Hematopoietic multipotent progenitor cell treated with erythropoietin and hydrocortisone succinate and interleukin-3 and kit ligand, for 17 days (in vitro differentiated cells): ENCODE data around the gene PNPLA6.

ENCODE experiments used
- DNase-seq: peaks from one replicate; pipeline ENCODE4 v3.0.0-alpha.2; 2015; ENCODE audit warnings: low spot score

PNPLA6 gene

DNA sequence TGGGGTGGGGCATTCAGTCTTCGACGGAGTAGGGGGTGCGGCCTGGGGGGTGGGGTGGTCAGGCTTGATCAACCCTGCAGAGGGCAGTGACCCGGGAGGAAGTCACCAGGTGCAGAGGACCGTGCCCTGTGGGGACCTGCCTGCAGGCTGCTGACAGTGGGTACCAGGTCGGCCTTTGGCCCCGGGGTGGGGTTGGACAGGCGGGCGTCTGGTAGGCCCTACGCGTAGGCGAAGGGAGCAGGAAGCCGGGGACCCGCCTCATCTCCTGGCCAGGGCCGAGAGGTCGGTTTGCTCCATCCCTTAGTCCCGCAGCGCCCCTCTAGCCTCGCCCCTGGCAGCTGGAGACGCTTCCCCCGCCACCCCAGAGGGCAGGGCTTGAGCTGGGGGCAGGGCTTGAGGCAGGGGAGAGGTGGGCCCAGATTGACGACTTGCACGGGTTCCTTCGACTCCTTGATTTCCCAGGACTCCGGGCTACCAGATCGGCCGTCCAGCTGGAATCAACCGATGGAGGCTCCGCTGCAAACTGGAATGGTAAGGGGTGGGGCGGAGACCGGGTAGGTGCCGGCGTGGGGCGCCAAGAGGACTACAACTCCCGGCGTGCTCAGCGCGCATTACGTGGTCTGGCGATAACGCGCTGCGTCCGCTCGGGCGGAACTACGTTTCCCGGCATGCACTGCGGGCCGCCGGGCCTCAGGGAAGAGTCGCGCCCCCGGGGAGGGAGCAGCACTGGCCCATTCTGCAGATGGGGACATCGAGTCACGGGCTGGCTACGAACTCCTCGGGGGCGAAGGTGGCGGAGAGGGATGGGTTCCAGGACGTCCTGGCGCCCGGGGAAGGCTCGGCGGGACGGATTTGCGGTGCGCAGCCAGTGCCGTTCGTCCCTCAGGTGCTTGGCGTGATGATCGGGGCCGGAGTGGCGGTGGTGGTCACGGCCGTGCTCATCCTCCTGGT, at the start of gene PNPLA6:
TSS of gene PNPLA6 (plus strand) at position 671 of the 951 bp plus-strand sequence. CDS start at position 743, 72 bp downstream.
- peak; percentile 96 for DNase-seq

- DNase-seq: no peak
These were observed 48.6 kb upstream of the PNPLA6 start for GRCh38 chr19:7486923-7487322.

GRCh38 chr19:7488736-7489353, 46.7 kb upstream of the PNPLA6 start, which contains the start of gene PEX11G:
Gene PEX11G, minus strand, starts transcription at chr19:7489035. Its CDS starts 25 bp downstream, at chr19:7489010.
- DNase-seq: peak; percentile 93

GRCh38 chr19:7489609-7490044, 45.9 kb upstream of the PNPLA6 start:
- DNase-seq: no peak

DNA sequence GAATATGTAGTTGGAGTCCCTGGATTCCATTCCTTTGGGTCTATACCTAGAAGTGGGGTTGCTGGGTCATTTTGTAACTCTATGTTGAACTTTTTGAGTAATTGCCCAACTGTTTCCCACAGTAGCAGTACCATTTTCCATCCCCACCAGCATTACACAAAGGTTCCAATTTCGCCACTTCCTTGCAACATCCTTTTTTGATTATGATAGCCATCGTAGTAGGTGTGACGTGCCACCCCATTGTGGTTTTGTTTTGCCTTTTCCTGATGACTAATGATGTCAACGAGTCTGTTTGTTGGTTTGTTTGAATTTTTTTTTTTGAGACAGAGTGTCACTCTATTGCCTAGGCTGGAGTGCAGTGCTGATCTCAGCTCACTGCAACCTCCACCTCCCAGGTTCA, 43.4 kb upstream of the PNPLA6 start:
- DNase-seq: no peak

DNA sequence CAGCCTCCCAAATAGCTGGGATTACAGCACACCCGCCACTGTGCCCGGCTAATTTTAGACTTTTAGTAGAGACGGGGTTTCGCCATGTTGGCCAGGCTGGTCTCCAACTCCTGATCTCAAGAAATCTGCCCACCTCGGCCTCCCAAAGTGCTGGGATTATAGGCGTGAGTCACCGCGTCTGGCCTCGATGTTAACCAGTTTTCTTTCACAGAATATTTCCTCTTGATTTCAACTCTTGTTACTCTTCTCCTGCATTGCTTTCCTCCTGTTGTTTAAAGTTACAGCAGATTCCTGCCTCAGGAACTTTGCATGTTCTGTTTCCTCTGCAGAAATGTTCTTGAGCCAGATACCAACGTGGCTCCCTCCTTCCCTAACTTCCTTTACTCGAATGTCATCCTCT, 43.0 kb upstream of the PNPLA6 start:
- DNase-seq: no peak

GRCh38 chr19:7494416-7495098, 41.0 kb upstream of the PNPLA6 start:
- no peak for DNase-seq

DNA sequence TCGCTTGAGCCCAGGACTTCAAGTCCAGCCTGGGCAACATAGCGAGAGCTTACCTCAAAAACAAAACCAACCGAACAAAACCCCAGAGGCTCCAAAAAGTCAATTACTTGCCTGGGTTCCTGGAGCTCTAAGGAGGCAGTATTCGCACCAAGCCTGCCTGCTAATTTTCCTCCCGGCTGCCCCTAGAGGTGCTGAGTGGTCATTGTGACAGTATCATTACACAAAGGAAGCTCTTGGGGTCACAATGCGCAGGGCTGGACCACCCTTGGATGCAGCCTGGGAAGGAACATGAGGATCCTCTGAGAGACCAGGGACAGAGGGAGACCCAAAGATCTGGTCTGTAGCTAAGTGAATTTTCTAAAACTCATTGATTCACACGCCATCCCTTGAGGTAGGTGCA, 38.2 kb upstream of the PNPLA6 start:
- DNase-seq: no peak

- no peak for DNase-seq
These were observed 34.6 kb upstream of the PNPLA6 start for GRCh38 chr19:7500811-7501450.

GRCh38 chr19:7502552-7502951, 33.0 kb upstream of the PNPLA6 start:
- no peak for DNase-seq

DNA sequence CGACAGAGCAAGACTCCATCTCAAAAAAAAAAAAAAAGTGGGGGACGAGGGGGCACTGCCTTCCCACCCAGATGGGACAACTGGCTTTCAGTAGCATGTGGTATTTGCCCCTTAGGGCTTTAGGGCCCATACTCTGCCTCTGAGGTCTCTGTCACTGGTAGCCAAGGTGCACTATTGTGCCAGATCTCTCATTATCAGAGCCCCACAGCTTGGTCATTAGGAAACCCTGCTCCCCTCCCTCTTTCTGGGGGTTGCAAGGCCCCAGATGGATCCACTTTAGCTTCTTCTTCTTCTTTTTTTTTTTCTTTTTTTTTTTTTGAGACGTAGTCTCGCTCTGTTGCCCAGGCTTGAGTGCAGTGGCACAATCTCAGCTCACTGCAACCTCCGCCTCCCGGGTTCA, 30.8 kb upstream of the PNPLA6 start:
- peak; percentile 26 for DNase-seq

DNA sequence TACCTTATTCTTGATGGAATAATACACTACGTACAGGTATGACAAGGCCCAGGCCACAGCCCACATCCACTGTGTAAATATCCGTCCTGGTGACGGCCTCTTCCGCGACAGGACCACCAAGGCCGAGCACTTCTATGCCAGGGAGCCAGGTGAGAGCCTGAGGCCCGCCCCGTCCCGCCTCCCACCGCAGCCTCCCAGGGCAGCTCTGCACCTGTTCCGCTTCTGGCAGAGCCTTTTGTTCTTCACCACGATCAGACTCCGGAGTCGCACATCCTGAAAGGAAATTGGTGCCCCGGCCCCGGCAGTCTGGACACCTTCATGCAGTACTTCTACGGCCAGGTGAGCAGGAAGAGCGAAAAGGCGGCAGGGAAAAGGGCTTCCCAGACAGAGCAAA, 30.2 kb upstream of the PNPLA6 start:
- DNase-seq: no peak

DNA sequence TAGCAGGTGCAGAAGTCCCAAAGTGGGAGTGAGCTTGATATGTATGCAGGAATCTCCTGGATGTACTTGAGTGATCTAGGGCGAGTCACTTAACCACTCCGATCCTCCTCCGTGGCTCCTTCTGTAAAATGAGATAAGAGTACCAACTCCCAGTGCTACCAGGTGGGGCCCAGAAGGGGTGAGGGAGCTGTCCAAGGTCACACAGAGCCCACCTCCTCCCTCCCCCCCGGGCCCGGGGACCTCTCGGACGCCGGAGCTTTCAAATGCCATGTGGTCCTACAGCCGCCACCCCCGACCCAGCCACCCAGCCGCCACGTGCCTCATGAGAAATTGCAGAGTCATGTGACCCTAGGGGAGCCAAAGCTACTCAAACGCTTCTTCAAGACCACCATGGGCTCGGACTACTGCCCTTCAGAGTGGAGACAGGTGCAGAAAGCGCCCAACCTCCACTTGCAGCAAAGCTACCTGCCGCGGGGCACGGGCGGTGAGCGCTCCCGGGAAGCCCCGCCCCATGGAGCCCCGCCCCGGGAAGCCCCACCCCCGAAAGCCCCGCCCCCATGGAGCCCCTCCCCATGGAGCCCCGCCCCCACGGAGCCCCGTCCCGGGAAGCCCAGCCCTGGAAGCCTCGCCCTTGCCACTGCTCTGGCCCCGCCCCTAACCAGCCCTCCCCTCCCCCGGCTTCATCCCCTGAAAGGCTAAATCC, 29.7 kb upstream of the PNPLA6 start:
- DNase-seq: peak; percentile 62

GRCh38 chr19:7506385-7507328, 28.9 kb upstream of the PNPLA6 start:
- peak; percentile 88 for DNase-seq

DNA sequence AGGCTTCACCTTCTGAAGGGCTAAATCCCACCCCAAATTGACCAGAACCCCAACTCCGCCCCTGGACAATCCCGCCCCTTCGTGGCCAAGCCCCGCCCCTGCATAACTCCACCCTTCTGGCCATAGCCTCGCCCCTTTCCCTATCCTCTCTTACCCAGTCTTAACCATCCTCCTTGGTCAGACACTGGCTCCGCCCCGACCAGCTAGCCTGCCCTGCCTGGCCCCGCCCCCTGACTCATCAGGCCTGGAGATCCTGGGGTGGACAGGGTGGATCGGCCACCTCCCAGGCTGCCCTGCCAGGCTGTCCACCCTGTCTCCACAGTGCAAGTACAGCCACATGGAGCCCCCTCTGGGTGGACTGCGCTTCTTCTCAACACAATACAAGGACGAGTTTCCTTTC, 27.6 kb upstream of the PNPLA6 start:
- DNase-seq: peak; percentile 88

DNA sequence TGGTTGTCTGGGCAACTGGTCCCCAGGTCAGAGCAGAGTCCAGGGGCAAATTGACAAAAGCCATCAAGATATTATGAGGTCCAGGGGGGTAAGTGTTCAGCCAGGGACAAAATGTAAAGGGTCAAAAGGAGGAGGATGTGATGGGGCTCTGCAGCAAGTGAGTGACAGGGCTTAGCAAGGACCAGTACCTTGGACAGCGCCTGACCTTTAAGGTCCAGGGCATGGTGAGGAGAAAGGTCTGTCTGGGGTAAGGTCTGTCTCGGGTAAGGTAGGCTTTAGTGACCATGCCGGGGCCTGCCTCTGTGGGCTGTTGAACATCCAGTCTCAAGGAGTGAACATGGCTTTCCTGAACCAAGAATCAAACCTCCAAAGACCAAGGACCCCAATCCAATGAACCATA, 25.9 kb upstream of the PNPLA6 start:
- no peak for DNase-seq

- DNase-seq: no peak
These were observed 23.1 kb upstream of the PNPLA6 start for GRCh38 chr19:7512400-7512851.

DNA sequence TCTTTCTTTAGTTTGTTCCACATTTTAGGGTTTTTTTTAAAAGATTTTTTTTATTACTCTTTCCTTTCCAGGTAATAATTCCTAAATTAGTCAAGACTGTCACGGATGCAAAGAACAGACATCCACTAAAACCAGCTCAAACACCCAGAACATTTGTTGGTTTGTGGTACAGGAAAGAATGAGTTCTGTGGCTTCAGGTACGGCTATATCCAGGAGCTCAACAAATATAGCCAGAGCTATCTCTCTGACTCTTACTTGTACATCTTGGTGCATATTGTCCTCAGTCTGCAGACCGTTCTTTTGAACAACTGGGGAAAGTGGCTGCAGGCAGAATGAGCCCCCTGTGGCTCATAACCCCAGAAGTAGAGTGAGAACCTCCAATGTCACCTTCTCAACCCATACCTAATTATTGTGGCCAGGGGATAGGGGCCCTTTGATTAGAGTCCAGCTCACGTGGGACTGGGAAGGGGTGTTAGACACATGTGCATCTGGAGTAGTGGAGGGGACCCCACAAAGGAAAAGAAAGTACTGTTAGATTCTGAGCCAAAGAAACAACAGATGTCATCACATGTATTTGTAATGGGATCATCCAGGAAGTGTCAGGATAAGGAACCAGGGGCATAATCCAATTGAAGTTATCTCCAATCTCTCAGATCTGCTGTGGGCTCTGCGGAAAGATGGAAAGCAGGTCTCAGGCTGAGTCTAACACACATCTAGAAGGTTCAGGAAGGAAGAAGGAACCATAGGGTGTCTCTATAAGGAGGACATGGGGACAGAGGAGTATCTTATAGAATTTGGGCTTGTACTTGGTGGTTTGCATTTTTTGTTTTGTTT, 21.5 kb upstream of the PNPLA6 start:
- no peak for DNase-seq

DNA sequence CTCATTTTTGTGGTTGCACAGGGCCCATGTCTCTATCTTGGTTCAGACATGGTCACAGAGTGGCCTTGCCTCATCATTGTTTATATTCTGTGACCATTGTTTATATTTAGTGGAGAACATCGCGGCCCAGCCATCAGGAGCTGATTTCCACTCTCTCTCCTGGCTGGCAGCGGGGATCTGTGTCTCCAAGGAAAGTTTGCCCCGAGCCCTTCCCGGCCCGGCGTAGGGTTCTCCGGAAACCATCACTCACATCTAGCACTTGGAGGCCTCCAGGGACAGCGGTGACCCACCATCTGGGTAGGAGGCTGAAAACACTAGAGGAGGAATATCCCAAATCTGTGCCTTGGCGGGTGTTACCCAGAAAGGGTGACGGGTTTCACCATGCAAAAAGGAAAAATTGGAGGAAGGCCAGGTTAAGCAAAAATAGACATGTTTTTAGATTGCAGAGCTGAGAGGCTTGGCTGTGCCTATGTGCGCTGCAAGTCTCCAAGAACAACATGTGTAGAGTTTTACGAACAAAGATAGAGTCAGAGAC, 20.3 kb upstream of the PNPLA6 start:
- DNase-seq: no peak
